ENCODE results near the gene VWA5A.

- peak; percentile 67 for TF ChIP-seq CTCF (IDR thresholded peaks at IDR 0.05)
- TF ChIP-seq TAF1 (IDR thresholded peaks at IDR 0.05; ENCODE audit: borderline replicate concordance, low read depth, low read length): no peak
- no peak for TF ChIP-seq EP300 (IDR thresholded peaks at IDR 0.05; ENCODE audit: borderline replicate concordance in 1 of 2, low read depth in 1 of 2, low read length in 1 of 2)
- TF ChIP-seq EZH2phosphoT487 (IDR thresholded peaks at IDR 0.05; ENCODE audit: borderline replicate concordance, low read depth): no peak
- TF ChIP-seq NRF1 (IDR thresholded peaks at IDR 0.05; ENCODE audit: low read depth, low read length): no peak
- no peak for TF ChIP-seq RXRA (IDR thresholded peaks at IDR 0.05; ENCODE audit: borderline replicate concordance, low read depth)
- TF ChIP-seq, protein P1, sequence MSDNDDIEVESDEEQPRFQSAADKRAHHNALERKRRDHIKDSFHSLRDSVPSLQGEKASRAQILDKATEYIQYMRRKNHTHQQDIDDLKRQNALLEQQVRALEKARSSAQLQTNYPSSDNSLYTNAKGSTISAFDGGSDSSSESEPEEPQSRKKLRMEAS (IDR thresholded peaks at IDR 0.05; ENCODE audit: low read depth): peak; percentile 71
- TF ChIP-seq GABPA (IDR thresholded peaks at IDR 0.05; ENCODE audit: low read depth): no peak
- peak; percentile 36; the same call in 1 of the 2 replicates for TF ChIP-seq SMC3 (IDR thresholded peaks at IDR 0.05; ENCODE audit: low read depth, low read length)
Measured at GRCh38 chr11:124069429-124070401, 45.5 kb upstream of the VWA5A start.

Data from SK-N-SH (cell line).